Mesodermal cell (in vitro differentiated cells): Measurements from ENCODE around the gene STK35.

Source experiments
- H3K27ac ChIP-seq: 2 replicates; pipeline ENCODE4 v1.7.0; 2013; ENCODE audit warnings: mild to moderate bottlenecking, low read depth, low read length, moderate library complexity; ENCODE audit not compliant: severe bottlenecking
- H3K36me3 ChIP-seq: 2 replicates; pipeline ENCODE4 v1.7.1; 2013; ENCODE audit warnings: mild to moderate bottlenecking, low read length, moderate library complexity; ENCODE audit not compliant: control insufficient read depth, insufficient read depth
- H3K4me1 ChIP-seq: one replicate; pipeline ENCODE4 v1.7.1; 2013; ENCODE audit warnings: mild to moderate bottlenecking, low read length; ENCODE audit not compliant: insufficient read depth, control insufficient read depth, poor library complexity, severe bottlenecking
- H3K4me3 ChIP-seq: 2 replicates; pipeline ENCODE4 v1.7.0; 2013; ENCODE audit warnings: low read length, control low read depth, mild to moderate bottlenecking; ENCODE audit not compliant: insufficient read depth, poor library complexity, severe bottlenecking; ENCODE audit errors: extremely low read depth
- H3K9me3 ChIP-seq: 2 replicates; pipeline ENCODE4 v1.7.1; 2013; ENCODE audit warnings: mild to moderate bottlenecking, low read length, moderate library complexity; ENCODE audit not compliant: control insufficient read depth
- WGBS, 2 experiments: methylation state at CpG; one replicate each; pipeline ENCODE4 v1.1.5; 2013; ENCODE audit warnings: missing lambda C conversion rate in 2 of 2; ENCODE audit not compliant: insufficient coverage in 2 of 2; 5-methylcytosine and 5-hydroxymethylcytosine counted together

Gene STK35

DNA sequence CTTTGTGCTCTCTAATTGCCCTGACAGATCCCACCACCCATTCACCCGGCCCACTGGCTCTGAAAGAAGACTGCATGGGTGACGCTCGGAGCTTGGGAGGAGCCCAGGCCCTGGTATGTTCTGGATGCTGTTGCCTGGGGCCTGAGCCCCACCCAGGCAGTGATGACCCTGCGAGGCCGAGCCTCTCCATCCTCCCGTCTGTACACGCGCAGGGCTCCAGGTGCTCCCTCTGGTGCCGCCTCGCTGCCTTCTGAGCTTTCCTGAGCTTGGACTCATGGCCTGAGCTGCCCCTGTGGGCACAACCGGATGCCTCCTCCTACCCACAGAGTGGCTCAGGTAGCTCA is 61.2 kb downstream of the STK35 start:
- Histone ChIP-seq H3K36me3 (no peaks in the 10 kb centered on the region), H3K27ac (no peak overlapping the region), H3K4me1 (no peaks in the 10 kb centered on the region), H3K9me3 (no peaks in the 10 kb centered on the region), H3K4me3 (no peak overlapping the region)
- 91 to 97% methylated on average over 11 of the region's 11 CpGs for WGBS, 2 experiments

- H3K9me3 ChIP-seq: no peaks in the 10 kb centered on the region
- no peaks in the 10 kb centered on the region for H3K36me3 ChIP-seq
- no peak overlapping the region for H3K4me3 ChIP-seq
- WGBS, 2 experiments: 76 to 77% methylated on average over 6 to 7 of the region's 8 CpGs
- H3K4me1 ChIP-seq: no peaks in the 10 kb centered on the region
- no peak overlapping the region for H3K27ac ChIP-seq
Measured at GRCh38 chr20:2163312-2163711, 61.7 kb downstream of the STK35 start.

GRCh38 chr20:2163757-2164156 is 62.1 kb downstream of the STK35 start:
- Histone ChIP-seq H3K4me3 (no peak overlapping the region), H3K4me1 (no peaks in the 10 kb centered on the region), H3K36me3 (no peaks in the 10 kb centered on the region), H3K9me3 (no peaks in the 10 kb centered on the region), H3K27ac (no peak overlapping the region)
- 58 to 86% methylated on average over 3 to 4 of the region's 4 CpGs for WGBS, 2 experiments

GRCh38 chr20:2164421-2164820 is 62.8 kb downstream of the STK35 start:
- Histone ChIP-seq H3K27ac (no peak overlapping the region), H3K4me1 (no peaks in the 10 kb centered on the region), H3K4me3 (no peak overlapping the region), H3K9me3 (no peaks in the 10 kb centered on the region), H3K36me3 (no peaks in the 10 kb centered on the region)
- WGBS, 2 experiments: 90 to 91% methylated on average over 6 to 7 of the region's 7 CpGs

GRCh38 chr20:2164966-2165365 is 63.3 kb downstream of the STK35 start:
- Histone ChIP-seq H3K9me3 (no peaks in the 10 kb centered on the region), H3K36me3 (no peaks in the 10 kb centered on the region), H3K4me1 (no peaks in the 10 kb centered on the region), H3K27ac (no peak overlapping the region), H3K4me3 (no peak overlapping the region)
- 90 to 91% methylated on average over 14 to 15 of the region's 16 CpGs for WGBS, 2 experiments

DNA sequence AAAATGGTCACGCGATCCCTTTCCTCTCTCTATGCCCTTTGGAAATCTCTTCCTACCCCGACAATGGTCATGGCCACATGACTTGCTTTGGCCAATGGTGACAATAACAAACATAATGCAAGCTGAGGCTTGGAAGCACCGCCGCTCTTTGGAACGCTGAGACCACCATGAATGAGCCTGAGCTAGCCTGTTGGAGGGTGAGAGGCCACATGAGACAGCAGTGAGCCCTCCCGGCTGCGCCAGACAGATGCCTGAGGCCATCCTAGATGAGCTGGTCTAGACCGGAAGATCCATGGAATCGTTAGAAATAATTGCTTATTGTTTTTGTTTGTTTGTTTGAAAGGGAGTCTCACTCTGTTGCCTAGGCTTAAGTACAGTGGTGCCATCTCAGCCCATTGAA is 64.2 kb downstream of the STK35 start:
- Histone ChIP-seq H3K4me1 (no peaks in the 10 kb centered on the region), H3K9me3 (no peaks in the 10 kb centered on the region), H3K27ac (no peak overlapping the region), H3K4me3 (no peak overlapping the region), H3K36me3 (no peaks in the 10 kb centered on the region)
- 93 to 97% methylated on average over 10 of the region's 10 CpGs for WGBS, 2 experiments

DNA sequence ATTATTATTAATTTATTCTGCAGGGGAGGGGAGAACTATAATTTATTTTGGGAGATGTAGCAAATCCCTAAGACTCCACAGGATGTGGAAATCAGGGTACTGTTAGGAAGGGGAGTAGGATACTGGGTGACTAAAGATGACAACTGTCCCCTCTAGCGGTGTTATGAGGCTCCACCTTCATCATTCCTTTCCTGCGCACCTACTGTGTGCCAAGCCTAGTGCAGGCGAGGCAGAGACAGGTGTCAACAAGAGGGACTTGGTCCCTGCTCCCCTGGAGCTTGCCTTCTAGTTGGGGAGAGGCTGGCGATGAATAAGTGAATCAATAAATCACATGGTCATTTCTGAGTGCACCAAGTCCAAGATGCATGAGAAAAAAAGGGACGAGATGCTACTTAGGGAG is 65.5 kb downstream of the STK35 start:
- Histone ChIP-seq H3K4me1 (no peaks in the 10 kb centered on the region), H3K9me3 (no peaks in the 10 kb centered on the region), H3K36me3 (no peaks in the 10 kb centered on the region), H3K4me3 (no peak overlapping the region), H3K27ac (no peak overlapping the region)
- 80 to 94% methylated on average over 3 to 4 of the region's 5 CpGs for WGBS, 2 experiments

DNA sequence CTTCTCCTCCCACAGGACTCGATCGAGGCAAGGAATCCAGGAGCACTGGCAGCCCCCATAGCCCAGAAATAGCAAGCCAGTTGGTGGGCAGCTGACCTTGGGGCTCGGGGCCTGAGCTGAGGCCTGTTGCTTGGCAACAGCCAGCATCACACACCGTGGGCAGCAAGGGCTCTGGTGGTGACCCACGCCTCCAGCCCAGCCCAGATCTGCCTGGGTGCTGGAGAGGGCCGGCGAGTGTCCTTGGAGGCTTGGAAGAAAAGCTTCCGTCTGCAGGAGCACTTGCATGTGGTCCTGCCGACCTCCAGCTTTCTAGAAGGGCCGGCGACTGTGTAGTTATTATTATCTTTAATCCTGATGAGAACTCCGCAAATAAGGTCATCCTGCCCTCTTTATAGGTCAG is 67.3 kb downstream of the STK35 start:
- H3K36me3 ChIP-seq: no peaks in the 10 kb centered on the region
- H3K27ac ChIP-seq: no peak overlapping the region
- WGBS, 2 experiments: 80 to 82% methylated on average over 11 to 12 of the region's 12 CpGs
- no peaks in the 10 kb centered on the region for H3K9me3 ChIP-seq
- no peaks in the 10 kb centered on the region for H3K4me1 ChIP-seq
- H3K4me3 ChIP-seq: no peak overlapping the region

DNA sequence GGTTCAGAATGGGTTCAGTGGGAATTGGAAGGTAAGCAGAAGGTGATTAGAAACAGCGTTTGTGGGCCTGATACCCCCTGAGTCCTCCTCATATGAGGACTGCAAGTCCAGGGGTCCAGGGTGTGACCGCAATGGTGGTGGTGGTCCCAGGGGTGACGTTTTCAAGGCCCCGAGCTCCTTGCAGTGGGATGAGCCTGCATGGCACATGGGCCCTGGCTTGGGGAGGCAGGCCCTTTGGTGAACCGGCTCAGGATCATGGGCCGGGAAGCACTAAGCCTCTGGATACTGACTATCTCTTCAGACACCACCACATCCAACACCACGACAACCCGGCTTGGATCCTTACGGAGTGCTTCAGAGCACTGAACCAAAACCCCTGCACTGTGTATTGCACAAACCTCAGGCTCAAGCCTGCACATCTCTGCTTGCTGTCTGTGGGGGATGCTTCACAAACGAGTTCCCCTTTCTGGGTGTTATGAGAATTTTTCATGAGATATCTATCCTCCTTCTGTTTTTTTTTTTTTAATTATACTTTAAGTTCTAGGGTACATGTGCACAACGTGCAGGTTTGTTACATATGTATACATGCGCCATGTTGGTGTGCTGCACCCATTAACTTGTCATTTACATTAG is 67.9 kb downstream of the STK35 start:
- 88 to 90% methylated on average over 9 of the region's 12 CpGs for WGBS, 2 experiments
- H3K27ac ChIP-seq: no peak overlapping the region
- H3K36me3 ChIP-seq: no peaks in the 10 kb centered on the region
- no peak overlapping the region for H3K4me3 ChIP-seq
- H3K9me3 ChIP-seq: no peaks in the 10 kb centered on the region
- H3K4me1 ChIP-seq: no peaks in the 10 kb centered on the region

DNA sequence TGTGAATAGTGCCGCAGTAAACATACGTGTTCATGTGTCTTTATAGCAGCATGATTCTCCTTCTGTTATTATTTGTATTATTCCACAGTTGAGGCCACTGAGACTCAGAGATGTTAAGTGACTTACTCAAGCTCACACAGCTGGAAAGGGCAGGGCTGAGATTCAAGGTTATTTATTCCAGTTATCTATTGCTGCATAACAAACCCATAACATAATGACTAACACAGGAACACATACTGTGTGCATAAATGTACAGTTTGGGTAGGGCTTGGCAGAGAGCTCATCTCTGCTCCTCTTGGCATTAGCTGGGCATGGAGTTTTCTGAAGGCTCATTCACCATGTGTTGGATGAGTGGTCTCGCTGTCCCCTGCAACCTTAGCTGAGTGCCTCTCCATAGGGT is 68.8 kb downstream of the STK35 start:
- Histone ChIP-seq H3K27ac (no peak overlapping the region), H3K9me3 (no peaks in the 10 kb centered on the region), H3K4me3 (no peak overlapping the region), H3K36me3 (no peaks in the 10 kb centered on the region), H3K4me1 (no peaks in the 10 kb centered on the region)
- WGBS, 2 experiments: 100% methylated on average over 1 of the region's 3 CpGs

DNA sequence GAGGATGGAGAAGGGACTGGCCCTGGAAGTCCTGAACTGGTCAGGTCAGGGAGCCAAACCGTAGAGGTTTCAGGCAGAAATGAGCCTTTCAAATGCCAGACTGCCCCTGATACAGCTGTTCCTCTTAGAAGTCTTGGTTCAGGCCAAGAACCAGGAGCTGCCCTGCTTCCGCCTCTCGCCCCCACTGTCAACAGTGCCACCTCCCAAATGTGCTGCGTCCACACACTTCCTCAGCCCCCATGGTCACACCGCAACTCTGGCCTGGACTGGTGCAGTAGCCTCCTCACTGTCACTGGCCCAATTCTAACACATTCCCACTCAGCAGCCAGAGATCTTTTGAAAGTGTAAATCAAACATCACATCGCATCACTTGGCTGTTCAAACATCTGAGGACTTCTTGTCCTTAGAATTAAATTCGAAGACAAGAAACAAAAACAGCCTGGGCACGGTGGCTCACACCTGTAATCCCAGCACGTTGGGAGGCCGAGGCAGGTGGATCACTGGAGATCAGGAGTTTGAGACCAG is 69.7 kb downstream of the STK35 start:
- WGBS, 2 experiments: 87 to 89% methylated on average over 9 to 10 of the region's 10 CpGs
- Histone ChIP-seq H3K4me3 (no peak overlapping the region), H3K27ac (no peak overlapping the region), H3K4me1 (no peaks in the 10 kb centered on the region), H3K9me3 (no peaks in the 10 kb centered on the region), H3K36me3 (no peaks in the 10 kb centered on the region)
